LNCaP clone FGC (cell line): ENCODE data around the gene STK24.

Source experiments
- DNase-seq: peaks from one replicate; pipeline ENCODE4 v3.0.0-alpha.2; 2011; ENCODE audit warnings: low read depth
- H3K4me3 ChIP-seq: 2 replicates; pipeline ENCODE4 v1.5.1; 2011; ENCODE audit warnings: mild to moderate bottlenecking, low read depth, low read length, control low read depth
- TF ChIP-seq, protein P1 (sequence below): IDR thresholded peaks from 2 replicates; pipeline ENCODE4 v1.5.1; 2012; ENCODE audit warnings: mild to moderate bottlenecking; ENCODE audit not compliant: control insufficient read depth, insufficient read depth; ENCODE audit errors: extremely low read depth

The STK24 gene

DNA sequence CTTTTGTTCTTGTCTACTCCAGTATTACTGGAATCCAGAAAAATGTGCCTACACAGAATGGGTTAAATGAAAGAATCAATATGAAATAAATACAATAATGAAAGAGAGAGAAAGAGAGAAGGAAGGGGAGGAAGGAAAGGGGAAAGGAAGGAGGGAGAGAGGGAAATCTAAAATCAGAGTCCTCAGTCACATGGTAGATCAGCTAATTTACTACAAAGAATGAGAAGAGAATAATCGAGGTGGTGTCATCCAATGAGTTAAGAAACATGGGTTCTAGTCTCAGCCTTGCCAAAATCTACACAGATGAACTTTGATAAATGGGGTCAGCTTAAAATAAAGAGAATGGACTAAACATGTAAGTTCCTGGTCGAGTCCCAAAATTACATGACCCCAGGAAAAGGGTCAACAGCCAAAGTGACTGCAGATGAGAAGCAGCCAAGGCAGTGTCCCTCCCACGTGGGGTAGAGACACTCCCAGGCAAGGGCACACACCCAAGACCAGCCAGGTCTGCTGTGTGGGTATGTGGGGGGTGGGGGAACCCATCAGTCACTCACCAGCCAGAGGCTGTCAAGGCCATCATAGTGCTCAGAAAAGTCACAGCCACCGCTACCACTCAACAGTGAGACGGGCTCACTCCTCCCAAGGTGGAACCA, 103.6 kb downstream of the STK24 start:
- TF ChIP-seq, protein P1, sequence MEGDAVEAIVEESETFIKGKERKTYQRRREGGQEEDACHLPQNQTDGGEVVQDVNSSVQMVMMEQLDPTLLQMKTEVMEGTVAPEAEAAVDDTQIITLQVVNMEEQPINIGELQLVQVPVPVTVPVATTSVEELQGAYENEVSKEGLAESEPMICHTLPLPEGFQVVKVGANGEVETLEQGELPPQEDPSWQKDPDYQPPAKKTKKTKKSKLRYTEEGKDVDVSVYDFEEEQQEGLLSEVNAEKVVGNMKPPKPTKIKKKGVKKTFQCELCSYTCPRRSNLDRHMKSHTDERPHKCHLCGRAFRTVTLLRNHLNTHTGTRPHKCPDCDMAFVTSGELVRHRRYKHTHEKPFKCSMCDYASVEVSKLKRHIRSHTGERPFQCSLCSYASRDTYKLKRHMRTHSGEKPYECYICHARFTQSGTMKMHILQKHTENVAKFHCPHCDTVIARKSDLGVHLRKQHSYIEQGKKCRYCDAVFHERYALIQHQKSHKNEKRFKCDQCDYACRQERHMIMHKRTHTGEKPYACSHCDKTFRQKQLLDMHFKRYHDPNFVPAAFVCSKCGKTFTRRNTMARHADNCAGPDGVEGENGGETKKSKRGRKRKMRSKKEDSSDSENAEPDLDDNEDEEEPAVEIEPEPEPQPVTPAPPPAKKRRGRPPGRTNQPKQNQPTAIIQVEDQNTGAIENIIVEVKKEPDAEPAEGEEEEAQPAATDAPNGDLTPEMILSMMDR = no peak
- peak overlapping the region; percentile 9; the same call in 1 of the 2 replicates for H3K4me3 ChIP-seq
- no peak for DNase-seq

DNA sequence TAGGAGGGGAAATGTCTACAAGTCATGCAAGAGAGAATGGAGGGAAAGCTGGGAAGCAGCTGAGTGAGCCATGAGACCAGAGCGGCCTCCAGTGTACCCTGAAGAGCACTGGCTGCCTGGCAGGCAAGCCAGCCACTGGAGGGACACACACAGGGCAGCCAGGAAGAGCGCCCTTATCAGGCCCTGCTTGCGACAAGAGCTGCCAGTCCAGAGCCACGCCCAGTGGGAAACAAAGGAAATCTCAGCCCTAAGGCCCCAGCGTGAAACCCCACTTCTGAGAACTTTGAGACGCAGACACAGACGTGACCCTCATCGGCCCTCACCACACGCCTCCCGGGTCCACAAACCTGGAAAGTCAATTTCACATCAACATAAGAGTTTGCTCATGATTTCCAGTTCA, 105.0 kb downstream of the STK24 start:
- TF ChIP-seq, protein P1 = no peak
- H3K4me3 ChIP-seq = no peak overlapping the region
- DNase-seq = no peak

DNA sequence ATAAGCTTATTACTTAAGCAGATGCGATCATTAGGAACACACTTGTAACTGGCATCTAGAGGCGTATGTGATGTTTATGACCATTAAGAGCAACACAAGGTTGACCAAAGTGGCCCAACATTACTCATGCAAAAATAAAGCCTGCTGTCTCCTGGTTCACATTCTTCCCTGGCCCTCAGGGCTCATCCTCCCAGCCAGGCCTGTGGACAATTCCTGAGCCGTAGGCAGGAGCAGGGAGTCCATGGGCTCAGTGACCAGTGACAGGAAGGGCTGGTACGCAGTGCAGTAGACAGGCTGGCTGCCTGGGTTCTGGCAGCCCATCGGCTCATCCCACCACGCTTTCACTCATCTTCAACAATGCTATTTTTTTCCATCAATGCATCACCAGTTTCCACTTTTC, 106.0 kb downstream of the STK24 start:
- no peak overlapping the region for H3K4me3 ChIP-seq
- TF ChIP-seq, protein P1 = no peak
- no peak for DNase-seq

DNA sequence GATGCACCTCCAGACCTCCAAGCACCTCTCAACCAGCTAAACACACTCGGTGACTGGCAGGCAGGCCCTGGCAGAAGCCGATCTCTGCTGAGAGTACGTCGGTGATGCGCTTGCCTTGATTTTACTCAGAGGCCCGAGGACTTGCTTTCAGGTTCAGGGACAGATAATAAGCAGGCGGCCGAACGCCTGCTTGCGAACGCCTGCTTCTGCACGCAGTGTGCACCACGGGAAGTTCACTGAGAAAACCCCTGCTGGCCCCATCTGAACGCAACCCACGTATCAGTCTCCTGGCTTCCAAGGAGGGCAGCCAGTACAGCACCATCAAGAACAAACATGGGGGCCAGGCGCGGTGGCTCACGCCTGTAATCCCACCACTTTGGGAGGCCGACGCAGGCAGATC, 108.0 kb downstream of the STK24 start:
- no peak for DNase-seq
- no peak overlapping the region for H3K4me3 ChIP-seq
- TF ChIP-seq, protein P1 = no peak

DNA sequence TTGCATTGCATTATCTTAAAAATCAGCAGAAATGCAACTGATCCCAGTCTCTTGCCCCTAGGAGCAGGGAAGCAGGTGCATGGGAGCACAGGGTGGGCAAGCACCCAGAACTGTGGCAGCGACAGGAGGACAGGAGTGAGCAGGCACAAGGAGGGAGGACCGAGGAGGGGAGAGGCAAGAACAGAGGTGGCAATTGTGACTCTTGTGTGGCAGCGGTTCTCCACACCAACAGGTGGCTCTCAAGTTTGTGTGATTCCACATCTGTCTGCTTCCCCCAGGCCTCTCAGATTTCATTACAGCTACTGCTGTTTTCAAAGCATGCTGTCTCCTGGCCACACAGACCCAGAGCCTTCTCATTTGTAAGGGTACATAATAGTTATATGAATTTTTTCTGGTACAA, 108.5 kb downstream of the STK24 start:
- TF ChIP-seq, protein P1 = no peak
- no peak overlapping the region for H3K4me3 ChIP-seq
- DNase-seq = no peak

DNA sequence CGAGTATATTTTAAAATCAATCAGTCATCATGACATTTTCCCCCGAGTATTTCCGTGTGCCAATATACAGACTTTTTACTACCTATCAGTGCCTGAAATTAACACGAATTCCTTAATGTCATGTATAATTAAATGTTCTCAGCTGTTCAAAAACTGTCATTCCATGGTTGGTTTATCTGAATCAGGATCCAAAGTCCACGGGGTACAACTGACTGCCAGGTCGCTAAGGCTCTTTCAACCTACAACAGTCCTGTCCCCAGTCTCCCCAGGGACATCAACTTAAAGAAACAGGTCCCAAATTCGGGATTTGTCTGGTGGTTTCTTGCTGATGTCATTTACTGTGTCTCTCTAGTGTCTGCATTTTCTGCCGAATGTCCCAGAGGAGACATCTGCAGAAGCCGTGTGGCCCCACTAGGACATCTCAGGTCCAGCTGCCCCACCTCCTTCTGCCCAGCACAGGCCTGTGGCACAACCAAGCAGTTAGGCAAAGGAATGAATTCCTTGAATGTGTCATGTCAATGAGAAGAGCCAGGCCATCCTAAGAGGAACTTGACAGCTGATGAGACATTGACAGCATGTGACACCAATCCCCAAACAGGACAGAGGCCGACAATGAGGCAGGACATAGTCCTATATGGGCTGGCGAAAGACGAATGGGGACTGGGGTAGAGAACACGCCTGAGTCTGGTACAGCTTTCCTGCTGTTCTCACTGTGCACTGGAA, 109.5 kb downstream of the STK24 start:
- TF ChIP-seq, protein P1 = no peak

More for the DNA sequence above, 109.5 kb downstream of the STK24 start:
- DNase-seq = no peak
- H3K4me3 ChIP-seq = no peak overlapping the region
